Neural progenitor cell (in vitro differentiated cells): ENCODE measurements around the gene APOBEC3F. TPM values are rescaled to one million over a fixed set of nuclear protein-coding genes. Genes with fewer than 3 reads are reported as not detected.
"Not testable (repeated sequence)": the region's sequence is repeated elsewhere in the genome, so short reads cannot be mapped to it uniquely, and the experiment has no call there.

Experiments used
- DNase-seq: peaks from one replicate; pipeline ENCODE4 v3.0.0-alpha.2; 2016; ENCODE audit warnings: low spot score
- H2AFZ ChIP-seq: fragments of 200-600 bp; sonication (generic); replicated peaks from 2 replicates; pipeline ENCODE4 v1.6.1; 2016; ENCODE audit warnings: antibody characterized with exemption
- H3F3A ChIP-seq: fragments of 200-600 bp; sonication (generic); 2 replicates; pipeline ENCODE4 v1.6.1; 2016; ENCODE audit warnings: antibody characterized with exemption, low read depth
- H3K27ac ChIP-seq: fragments of 200-600 bp; sonication (generic); 2 replicates; pipeline ENCODE4 v1.5.1; 2016; ENCODE audit warnings: mild to moderate bottlenecking
- H3K27me3 ChIP-seq: fragments of 200-600 bp; sonication (generic); 2 replicates; pipeline ENCODE4 v1.6.1; 2016; ENCODE audit warnings: mild to moderate bottlenecking, moderate library complexity
- H3K36me3 ChIP-seq: fragments of 200-600 bp; sonication (generic); 2 replicates; pipeline ENCODE4 v1.5.1; 2016
- H3K4me1 ChIP-seq: fragments of 200-600 bp; sonication (generic); 2 replicates; pipeline ENCODE4 v1.6.1; 2016; ENCODE audit warnings: mixed run types
- H3K4me2 ChIP-seq: fragments of 200-600 bp; sonication (generic); 2 replicates; pipeline ENCODE4 v1.6.1; 2016
- H3K4me3 ChIP-seq: fragments of 200-600 bp; sonication (generic); 2 replicates; pipeline ENCODE4 v1.5.1; 2016
- H3K79me2 ChIP-seq: fragments of 200-600 bp; sonication (generic); 2 replicates; pipeline ENCODE4 v1.6.1; 2016; ENCODE audit warnings: low read depth
- H3K9ac ChIP-seq: fragments of 200-600 bp; sonication (generic); 2 replicates; pipeline ENCODE4 v1.6.1; 2016
- H3K9me3 ChIP-seq: fragments of 200-600 bp; sonication (generic); 2 replicates; pipeline ENCODE4 v1.5.1; 2016; ENCODE audit warnings: low read depth
- H4K20me1 ChIP-seq: fragments of 200-600 bp; sonication (generic); 2 replicates; pipeline ENCODE4 v1.6.1; 2016; ENCODE audit warnings: low read depth
- H3K27ac Mint-ChIP-seq: 3 replicates; pipeline ENCODE4 v1.8.0; 2021; ENCODE audit warnings: mixed read lengths
- H3K27me3 Mint-ChIP-seq: 2 replicates; pipeline ENCODE4 v1.8.0; 2022; ENCODE audit warnings: low read depth, mild to moderate bottlenecking, inconsistent platforms, moderate library complexity, mixed read lengths; ENCODE audit not compliant: insufficient read depth
- H3K36me3 Mint-ChIP-seq: 3 replicates; pipeline ENCODE4 v1.8.0; 2021; ENCODE audit warnings: mixed read lengths
- H3K4me1 Mint-ChIP-seq: 3 replicates; pipeline ENCODE4 v1.8.0; 2021; ENCODE audit warnings: mixed read lengths
- H3K4me3 Mint-ChIP-seq: 3 replicates; pipeline ENCODE4 v1.8.0; 2021; ENCODE audit warnings: mild to moderate bottlenecking, moderate library complexity, mixed read lengths
- H3K9me3 Mint-ChIP-seq: 3 replicates; pipeline ENCODE4 v1.8.0; 2020; ENCODE audit warnings: mixed read lengths
- CTCF ChIP-seq: fragments of 200-600 bp; sonication (generic); IDR thresholded peaks from 2 replicates; pipeline ENCODE4 v1.5.1; 2017; ENCODE audit warnings: antibody characterized with exemption, mild to moderate bottlenecking
- EZH2 ChIP-seq: fragments of 200-600 bp; sonication (generic); IDR thresholded peaks from 2 replicates; pipeline ENCODE4 v1.6.1; 2017; ENCODE audit warnings: antibody characterized with exemption, mild to moderate bottlenecking, moderate library complexity
- EZH2phosphoT487 ChIP-seq: fragments of 200-600 bp; sonication (generic); IDR thresholded peaks from 2 replicates; pipeline ENCODE4 v1.6.1; 2017; ENCODE audit warnings: antibody characterized with exemption
- total RNA-seq: library from RNA; depleted of rRNA; stranded (reverse); fragments of >200 nt; gene quantifications from 2 replicates; pipeline ENCODE4 v1.2.3, GENCODE V29; 2015; ENCODE audit warnings: low replicate concordance

APOBEC3F gene
- total RNA-seq, result 0.45 and 2.8 TPM in 2 replicates

DNA sequence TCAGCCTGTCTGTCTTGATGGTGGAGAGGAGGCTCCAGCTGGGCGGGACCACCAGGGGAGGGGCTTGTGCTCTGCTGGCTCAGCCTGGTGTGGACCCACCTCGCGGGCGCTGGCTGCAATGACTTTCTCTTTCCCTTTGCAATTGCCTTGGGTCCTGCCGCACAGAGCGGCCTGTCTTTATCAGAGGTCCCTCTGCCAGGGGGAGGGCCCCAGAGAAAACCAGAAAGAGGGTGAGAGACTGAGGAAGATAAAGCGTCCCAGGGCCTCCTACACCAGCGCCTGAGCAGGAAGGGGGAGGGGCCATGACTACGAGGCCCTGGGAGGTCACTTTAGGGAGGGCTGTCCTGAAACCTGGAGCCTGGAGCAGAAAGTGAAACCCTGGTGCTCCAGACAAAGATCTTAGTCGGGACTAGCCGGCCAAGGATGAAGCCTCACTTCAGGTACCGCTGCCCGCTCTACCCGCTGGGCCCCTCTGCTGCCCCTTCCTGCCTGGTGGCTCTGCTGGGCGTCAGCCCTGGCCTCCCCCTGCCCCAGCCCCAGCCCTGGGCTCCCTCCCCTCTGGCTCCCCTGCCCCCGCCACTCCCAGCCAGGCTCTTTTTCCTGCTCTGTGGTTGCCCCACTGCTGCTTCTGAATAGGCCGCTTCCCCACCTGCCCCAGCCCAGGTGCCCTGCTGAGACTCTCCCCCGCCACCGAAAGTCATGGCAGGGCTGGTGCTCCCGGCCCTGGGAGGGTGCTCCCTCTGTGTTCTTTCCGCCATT lies at the start of gene APOBEC3F:
TSS of gene APOBEC3F (plus strand) at position 327 of the 759 bp plus-strand sequence. CDS start at position 424, 97 bp downstream.
- H3K9ac ChIP-seq, H3K9me3 Mint-ChIP-seq, H3K27me3 ChIP-seq, H4K20me1 ChIP-seq, H3K36me3 Mint-ChIP-seq, H3K9me3 ChIP-seq, H3K79me2 ChIP-seq, H3K36me3 ChIP-seq: not testable (repeated sequence)
- peak within 1 kb of the TSS; percentile 54 for H2AFZ ChIP-seq
- peak within 1 kb of the TSS; percentile 90 for H3K4me2 ChIP-seq
- H3K27ac ChIP-seq, result peak within 1 kb of the TSS; percentile 87
- peaks cover 20% of the 10 kb centered on the region for H3K4me1 ChIP-seq
- H3K27me3 Mint-ChIP-seq, result peaks cover 11% of the 10 kb centered on the region
- peaks cover 41% of the 10 kb centered on the region for H3K4me1 Mint-ChIP-seq
- DNase-seq, result peak; percentile 58
- H3F3A ChIP-seq, result peaks cover 12% of the 10 kb centered on the region
- peak within 1 kb of the TSS; percentile 88 for H3K27ac Mint-ChIP-seq
- H3K4me3 ChIP-seq, result peak within 1 kb of the TSS; percentile 49
- H3K4me3 Mint-ChIP-seq, result peak within 1 kb of the TSS; percentile 79

- Mint-ChIP-seq H3K4me1 (peaks cover 14% of the 10 kb centered on the region), H3K27ac (peak overlapping the region; percentile 87), H3K27me3 (peaks cover 14% of the 10 kb centered on the region)
- not testable (repeated sequence) for H3K36me3 Mint-ChIP-seq, H3K79me2 ChIP-seq, H3K9ac ChIP-seq, H3K4me1 ChIP-seq, H3K9me3 ChIP-seq, H3F3A ChIP-seq, H3K4me3 Mint-ChIP-seq, H3K27ac ChIP-seq, H3K36me3 ChIP-seq, H4K20me1 ChIP-seq, H3K4me3 ChIP-seq, H3K27me3 ChIP-seq, H3K9me3 Mint-ChIP-seq
- Histone ChIP-seq H3K4me2 (peak overlapping the region; percentile 47), H2AFZ (peak overlapping the region; percentile 50)
- DNase-seq, result peak; percentile 77
Observed at GRCh38 chr22:38992871-38993371, 47.7 kb upstream of the APOBEC3F start.

DNA sequence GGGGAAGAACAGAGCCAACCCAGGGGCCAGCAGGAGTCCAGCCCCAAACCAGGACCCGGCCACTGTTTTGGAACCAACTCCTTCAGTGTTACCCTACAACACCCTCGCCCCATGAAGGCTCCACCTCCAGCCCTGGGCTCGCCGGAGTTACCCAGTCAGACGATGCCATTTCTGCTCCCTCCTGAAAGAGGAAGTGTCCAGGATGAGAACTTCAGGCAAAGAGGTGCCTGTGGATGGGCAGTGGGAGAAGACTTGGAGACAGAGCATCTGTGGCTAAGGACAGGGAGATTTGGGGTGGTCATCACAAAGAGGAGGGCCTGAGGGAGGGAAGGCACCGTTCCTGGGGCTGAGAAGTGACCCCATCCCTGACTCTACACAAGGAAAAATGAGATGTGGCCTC lies 44.6 kb upstream of the APOBEC3F start:
- Histone ChIP-seq H2AFZ (no peak overlapping the region), H3K9me3 (no peaks in the 10 kb centered on the region), H3K27ac (no peak overlapping the region), H3K79me2 (no peaks in the 10 kb centered on the region), H3K4me3 (no peak overlapping the region), H3K4me2 (no peak overlapping the region), H3K36me3 (no peaks in the 10 kb centered on the region), H3K4me1 (peaks cover 6% of the 10 kb centered on the region), H4K20me1 (no peaks in the 10 kb centered on the region), H3F3A (no peaks in the 10 kb centered on the region), H3K27me3 (no peaks in the 10 kb centered on the region), H3K9ac (no peak overlapping the region)
- Mint-ChIP-seq H3K27me3 (peaks cover 18% of the 10 kb centered on the region), H3K36me3 (no peaks in the 10 kb centered on the region), H3K4me1 (peaks cover 24% of the 10 kb centered on the region), H3K27ac (no peak overlapping the region), H3K9me3 (peaks cover 2% of the 10 kb centered on the region), H3K4me3 (no peak overlapping the region)
- TF ChIP-seq EZH2, result no peak
- TF ChIP-seq EZH2phosphoT487, result no peak
- no peak for TF ChIP-seq CTCF
- no peak for DNase-seq

- Histone ChIP-seq H2AFZ (no peak overlapping the region), H3F3A (no peaks in the 10 kb centered on the region), H3K4me1 (peaks cover 4% of the 10 kb centered on the region), H3K9me3 (no peaks in the 10 kb centered on the region), H3K4me3 (no peak overlapping the region), H3K27me3 (no peaks in the 10 kb centered on the region), H3K9ac (no peak overlapping the region), H4K20me1 (no peaks in the 10 kb centered on the region), H3K79me2 (no peaks in the 10 kb centered on the region), H3K4me2 (no peak overlapping the region), H3K36me3 (no peaks in the 10 kb centered on the region), H3K27ac (no peak overlapping the region)
- Mint-ChIP-seq H3K36me3 (no peaks in the 10 kb centered on the region), H3K27me3 (peaks cover 18% of the 10 kb centered on the region), H3K4me3 (no peak overlapping the region), H3K27ac (no peak overlapping the region), H3K9me3 (peaks cover 2% of the 10 kb centered on the region), H3K4me1 (peaks cover 22% of the 10 kb centered on the region)
- no peak for TF ChIP-seq EZH2phosphoT487
- DNase-seq, result no peak
Observed at GRCh38 chr22:38997518-38997917, 43.1 kb upstream of the APOBEC3F start.
